ENCODE data around the gene ZBTB33.
A peak's percentile ranks its signal among the peaks of the same experiment; 100 is the strongest.

Gene ZBTB33

DNA sequence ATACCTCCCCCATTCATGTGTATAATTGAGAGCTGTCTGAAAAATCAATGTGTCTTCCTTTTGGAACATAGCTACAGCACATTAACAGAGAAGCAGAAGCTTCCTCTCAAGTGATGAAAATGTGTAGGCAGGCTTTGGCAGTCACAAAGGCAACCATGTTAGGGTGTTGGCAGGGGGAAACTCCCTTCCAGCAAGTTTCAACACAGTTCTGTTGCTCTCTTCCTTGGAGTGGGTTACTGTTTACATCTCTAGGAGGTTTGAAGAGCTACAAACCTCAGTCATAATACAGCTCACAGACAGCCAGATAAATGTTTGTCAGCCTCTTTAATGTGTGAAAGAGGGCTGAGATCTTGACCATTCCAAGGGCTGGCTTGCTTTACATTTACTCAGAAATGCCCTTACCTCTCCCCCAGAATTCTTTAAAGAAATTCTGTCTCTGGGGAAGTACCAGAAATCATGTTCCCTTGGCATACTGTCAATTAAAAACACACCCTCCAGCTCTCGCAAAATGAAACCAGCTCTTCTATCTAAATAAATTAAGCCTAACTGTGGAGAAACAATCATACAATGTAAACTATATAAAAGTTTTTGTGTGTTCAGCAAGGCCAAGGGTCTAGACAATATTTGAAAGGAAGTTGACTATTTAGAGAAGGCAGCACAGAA lies 18.9 kb downstream of the ZBTB33 start:
- no peaks in the 10 kb centered on the region for H3K79me2 ChIP-seq (ENCODE audit: low read length)
- no peaks in the 10 kb centered on the region for H4K20me1 ChIP-seq (ENCODE audit: insufficient read depth, low read length)
- H3K9me3 ChIP-seq (ENCODE audit: insufficient read depth, low read length) = no peaks in the 10 kb centered on the region
- TF ChIP-seq, protein P1, sequence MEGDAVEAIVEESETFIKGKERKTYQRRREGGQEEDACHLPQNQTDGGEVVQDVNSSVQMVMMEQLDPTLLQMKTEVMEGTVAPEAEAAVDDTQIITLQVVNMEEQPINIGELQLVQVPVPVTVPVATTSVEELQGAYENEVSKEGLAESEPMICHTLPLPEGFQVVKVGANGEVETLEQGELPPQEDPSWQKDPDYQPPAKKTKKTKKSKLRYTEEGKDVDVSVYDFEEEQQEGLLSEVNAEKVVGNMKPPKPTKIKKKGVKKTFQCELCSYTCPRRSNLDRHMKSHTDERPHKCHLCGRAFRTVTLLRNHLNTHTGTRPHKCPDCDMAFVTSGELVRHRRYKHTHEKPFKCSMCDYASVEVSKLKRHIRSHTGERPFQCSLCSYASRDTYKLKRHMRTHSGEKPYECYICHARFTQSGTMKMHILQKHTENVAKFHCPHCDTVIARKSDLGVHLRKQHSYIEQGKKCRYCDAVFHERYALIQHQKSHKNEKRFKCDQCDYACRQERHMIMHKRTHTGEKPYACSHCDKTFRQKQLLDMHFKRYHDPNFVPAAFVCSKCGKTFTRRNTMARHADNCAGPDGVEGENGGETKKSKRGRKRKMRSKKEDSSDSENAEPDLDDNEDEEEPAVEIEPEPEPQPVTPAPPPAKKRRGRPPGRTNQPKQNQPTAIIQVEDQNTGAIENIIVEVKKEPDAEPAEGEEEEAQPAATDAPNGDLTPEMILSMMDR (IDR thresholded peaks at IDR 0.05; ENCODE audit: low read depth, low read length) = no peak
- no peak for TF ChIP-seq EZH2phosphoT487 (IDR thresholded peaks at IDR 0.05; ENCODE audit: low read depth)
- peak overlapping the region; percentile 35 for H3K4me2 ChIP-seq (ENCODE audit: low read length)
- H3K9ac ChIP-seq (ENCODE audit: low read length) = no peak overlapping the region
- H3K27ac ChIP-seq (ENCODE audit: low read length) = no peak overlapping the region
- peak overlapping the region; percentile 30; the same call in 1 of the 2 replicates for H2AFZ ChIP-seq (ENCODE audit: low read depth, low read length)
- no peak overlapping the region for H3K4me3 ChIP-seq (ENCODE audit: low read length)
- H3K4me1 ChIP-seq (ENCODE audit: low read length) = peaks cover 10% of the 10 kb centered on the region
- H3K36me3 ChIP-seq (replicated peaks; ENCODE audit: low read depth, low read length) = no peaks in the 10 kb centered on the region
- H3K27me3 ChIP-seq (ENCODE audit: low read depth, low read length) = no peaks in the 10 kb centered on the region

DNA sequence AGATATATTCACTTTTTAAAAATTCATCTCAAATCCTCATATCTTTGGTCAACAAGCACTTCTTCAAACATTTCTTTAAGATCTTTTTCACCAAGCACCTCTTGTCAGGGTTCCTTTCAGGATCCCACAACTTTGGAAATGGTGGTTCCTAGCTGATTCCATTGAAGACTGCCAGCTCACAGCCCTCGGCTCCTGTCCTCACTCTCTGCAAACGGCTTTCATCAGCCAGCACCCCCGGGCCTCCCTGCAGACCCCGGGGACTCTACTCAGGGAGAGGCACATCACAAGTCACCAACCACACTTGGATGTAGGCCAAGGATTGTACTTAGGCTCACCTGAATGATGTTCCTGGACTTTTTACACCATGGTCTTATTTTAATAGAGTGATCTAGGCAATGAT lies 20.0 kb downstream of the ZBTB33 start:
- Histone ChIP-seq H3K79me2 (ENCODE audit: low read length) (no peaks in the 10 kb centered on the region), H4K20me1 (ENCODE audit: insufficient read depth, low read length) (no peaks in the 10 kb centered on the region), H3K27me3 (ENCODE audit: low read depth, low read length) (no peaks in the 10 kb centered on the region), H2AFZ (ENCODE audit: low read depth, low read length) (no peak overlapping the region), H3K4me3 (ENCODE audit: low read length) (no peak overlapping the region), H3K4me1 (ENCODE audit: low read length) (peaks cover 10% of the 10 kb centered on the region), H3K4me2 (ENCODE audit: low read length) (no peak overlapping the region), H3K9me3 (ENCODE audit: insufficient read depth, low read length) (no peaks in the 10 kb centered on the region), H3K36me3 (replicated peaks; ENCODE audit: low read depth, low read length) (no peaks in the 10 kb centered on the region), H3K9ac (ENCODE audit: low read length) (no peak overlapping the region), H3K27ac (ENCODE audit: low read length) (no peak overlapping the region)
- no peak for TF ChIP-seq EZH2phosphoT487 (IDR thresholded peaks at IDR 0.05; ENCODE audit: low read depth)
- TF ChIP-seq, protein P1 (IDR thresholded peaks at IDR 0.05; ENCODE audit: low read depth, low read length) = no peak

DNA sequence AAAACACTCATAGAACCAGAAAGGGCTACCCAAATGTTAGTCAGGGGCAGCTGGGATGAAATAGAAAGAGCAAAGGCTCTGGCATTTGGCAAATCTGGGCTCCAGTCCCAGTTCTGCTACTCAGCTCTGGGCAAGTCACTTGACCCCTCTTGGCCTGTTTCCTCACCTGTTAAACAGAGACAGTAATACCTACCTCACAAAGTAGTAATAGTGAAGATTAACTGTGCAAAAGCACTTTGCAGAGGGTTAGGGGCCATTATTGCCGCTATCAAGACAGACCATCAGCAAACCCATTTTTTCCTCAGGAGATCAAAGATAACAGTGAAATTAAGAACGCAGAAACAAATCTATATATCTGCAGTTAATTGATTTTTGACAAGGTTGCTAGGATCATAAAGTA lies 20.6 kb downstream of the ZBTB33 start:
- Histone ChIP-seq H4K20me1 (ENCODE audit: insufficient read depth, low read length) (no peaks in the 10 kb centered on the region), H3K36me3 (replicated peaks; ENCODE audit: low read depth, low read length) (no peaks in the 10 kb centered on the region), H3K4me2 (ENCODE audit: low read length) (no peak overlapping the region), H3K4me3 (ENCODE audit: low read length) (no peak overlapping the region), H3K4me1 (ENCODE audit: low read length) (peaks cover 10% of the 10 kb centered on the region), H3K9ac (ENCODE audit: low read length) (no peak overlapping the region), H3K27me3 (ENCODE audit: low read depth, low read length) (no peaks in the 10 kb centered on the region), H2AFZ (ENCODE audit: low read depth, low read length) (no peak overlapping the region), H3K27ac (ENCODE audit: low read length) (no peak overlapping the region), H3K9me3 (ENCODE audit: insufficient read depth, low read length) (no peaks in the 10 kb centered on the region), H3K79me2 (ENCODE audit: low read length) (no peaks in the 10 kb centered on the region)
- TF ChIP-seq, protein P1 (IDR thresholded peaks at IDR 0.05; ENCODE audit: low read depth, low read length) = no peak
- TF ChIP-seq EZH2phosphoT487 (IDR thresholded peaks at IDR 0.05; ENCODE audit: low read depth) = no peak

DNA sequence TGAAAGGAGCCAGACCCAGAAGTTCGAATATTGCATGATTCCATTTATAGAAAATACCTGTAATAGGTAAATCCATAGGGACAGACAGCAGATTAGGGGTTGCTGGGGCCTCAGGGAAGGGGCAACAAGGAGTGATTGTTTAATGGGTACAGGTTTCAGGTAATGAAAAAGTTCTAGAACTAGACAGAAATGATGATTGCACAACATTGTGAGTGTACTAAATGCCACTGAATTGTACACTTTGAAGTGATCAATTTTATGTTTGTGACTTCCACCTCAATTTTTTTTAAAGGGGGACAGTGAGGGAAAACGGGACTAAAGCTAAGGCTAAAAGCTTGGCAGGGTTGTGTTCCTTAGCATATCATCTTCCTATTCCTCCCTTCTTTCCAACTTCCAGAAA lies 23.5 kb downstream of the ZBTB33 start:
- Histone ChIP-seq H3K79me2 (ENCODE audit: low read length) (no peaks in the 10 kb centered on the region), H3K36me3 (replicated peaks; ENCODE audit: low read depth, low read length) (no peaks in the 10 kb centered on the region), H4K20me1 (ENCODE audit: insufficient read depth, low read length) (no peaks in the 10 kb centered on the region), H3K9me3 (ENCODE audit: insufficient read depth, low read length) (no peaks in the 10 kb centered on the region), H3K27ac (ENCODE audit: low read length) (no peak overlapping the region), H3K4me2 (ENCODE audit: low read length) (no peak overlapping the region), H3K27me3 (ENCODE audit: low read depth, low read length) (no peaks in the 10 kb centered on the region), H3K9ac (ENCODE audit: low read length) (no peak overlapping the region), H3K4me1 (ENCODE audit: low read length) (peaks cover 12% of the 10 kb centered on the region), H2AFZ (ENCODE audit: low read depth, low read length) (no peak overlapping the region), H3K4me3 (ENCODE audit: low read length) (no peak overlapping the region)
- no peak for TF ChIP-seq EZH2phosphoT487 (IDR thresholded peaks at IDR 0.05; ENCODE audit: low read depth)
- TF ChIP-seq, protein P1 (IDR thresholded peaks at IDR 0.05; ENCODE audit: low read depth, low read length) = no peak

Measured in OCI-LY3 (cell line).